SW480 (cell line): ENCODE results near the gene GALNT13.

ENCODE experiments used
- DNase-seq: peaks from one replicate; pipeline ENCODE4 v3.0.0-alpha.2; 2016; ENCODE audit warnings: low spot score

The GALNT13 gene

DNA sequence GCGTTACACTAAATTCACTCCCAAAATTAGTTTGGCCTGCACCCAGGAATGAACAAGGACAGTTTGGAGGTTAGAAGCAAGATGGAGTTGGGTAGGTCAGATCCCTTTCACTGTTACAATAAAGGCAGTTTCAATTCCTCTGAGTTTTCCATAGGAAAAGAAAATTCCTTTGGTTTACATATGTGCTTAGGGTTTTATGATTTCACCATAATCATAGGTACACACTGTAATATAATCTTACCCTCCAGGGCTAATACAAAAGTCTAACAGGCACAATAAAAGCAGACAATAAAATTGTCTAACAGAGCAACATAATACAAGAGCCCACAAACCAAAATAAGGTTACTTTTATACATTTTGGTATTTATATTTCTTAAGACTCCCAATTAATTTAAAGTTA, 435.3 kb downstream of the GALNT13 start:
- no peak for DNase-seq

- no peak for DNase-seq
Measured at GRCh38 chr2:154324601-154325000, 452.9 kb downstream of the GALNT13 start.

- no peak for DNase-seq
Measured at GRCh38 chr2:154329510-154329909, 457.8 kb downstream of the GALNT13 start.

- DNase-seq, result no peak
Measured at GRCh38 chr2:154331784-154332183, 460.1 kb downstream of the GALNT13 start.

GRCh38 chr2:154336201-154336600, 464.5 kb downstream of the GALNT13 start:
- no peak for DNase-seq

- no peak for DNase-seq
Measured at GRCh38 chr2:154338352-154338967, 466.7 kb downstream of the GALNT13 start.

DNA sequence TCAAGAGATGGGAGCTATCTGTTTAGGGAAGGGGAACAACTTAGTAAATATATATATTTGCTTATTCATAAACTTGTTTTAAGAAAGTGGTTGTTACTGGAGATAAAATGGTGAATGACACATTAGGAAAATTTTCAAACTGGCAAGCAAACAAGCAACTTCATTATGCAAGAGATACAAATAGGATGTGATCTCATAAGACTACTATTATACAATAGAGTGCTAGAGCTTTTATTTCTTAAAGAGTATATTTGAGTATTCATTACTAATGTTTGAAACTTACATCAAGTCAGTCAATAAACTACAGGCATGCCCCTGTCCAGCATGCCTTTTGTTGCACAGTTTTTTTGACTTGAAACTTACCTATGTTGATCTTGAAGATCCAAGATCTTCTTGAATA, 471.6 kb downstream of the GALNT13 start:
- no peak for DNase-seq

DNA sequence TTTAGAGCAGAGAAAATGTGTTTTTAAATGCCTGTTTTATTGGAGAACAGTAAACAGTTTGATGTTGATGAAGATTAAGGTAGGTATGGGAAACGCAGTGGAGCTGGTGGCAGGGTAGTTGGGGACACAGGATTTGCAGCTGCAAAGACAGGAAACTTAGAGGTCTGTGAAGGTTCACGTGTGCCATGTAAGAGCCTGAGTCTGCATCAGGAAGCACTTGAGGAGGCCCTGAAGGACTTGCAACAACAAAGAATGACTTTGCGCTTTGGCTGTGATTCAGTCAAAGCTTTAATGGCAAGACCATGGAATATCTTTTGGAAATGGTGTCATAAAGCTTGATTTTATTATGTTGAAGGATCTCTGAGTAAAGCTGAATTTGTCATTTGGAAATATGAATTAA, 479.2 kb downstream of the GALNT13 start:
- no peak for DNase-seq

GRCh38 chr2:154361276-154361675, 489.6 kb downstream of the GALNT13 start:
- no peak for DNase-seq

DNA sequence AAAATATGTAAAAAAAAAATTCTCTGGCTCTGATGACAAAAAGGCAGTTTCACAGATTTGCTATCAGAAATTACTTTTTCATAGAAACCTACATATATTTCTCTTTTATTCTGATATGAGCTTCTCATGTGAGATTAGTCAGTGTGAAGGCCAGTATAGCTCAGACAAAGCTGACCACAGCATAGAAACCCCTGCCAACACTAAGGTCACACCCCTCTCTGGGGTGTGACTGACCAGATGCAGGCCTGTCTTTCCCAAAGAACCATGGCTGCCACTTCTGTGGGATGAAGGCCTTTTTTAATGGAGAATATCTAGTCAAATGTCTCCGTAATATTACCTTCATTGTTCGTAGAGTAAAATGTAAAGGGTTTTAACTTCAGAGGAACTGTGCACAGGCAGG, 496.4 kb downstream of the GALNT13 start:
- DNase-seq, result no peak

- no peak for DNase-seq
Measured at GRCh38 chr2:154370873-154371272, 499.2 kb downstream of the GALNT13 start.

- DNase-seq, result no peak
Measured at GRCh38 chr2:154374416-154374815, 502.7 kb downstream of the GALNT13 start.

DNA sequence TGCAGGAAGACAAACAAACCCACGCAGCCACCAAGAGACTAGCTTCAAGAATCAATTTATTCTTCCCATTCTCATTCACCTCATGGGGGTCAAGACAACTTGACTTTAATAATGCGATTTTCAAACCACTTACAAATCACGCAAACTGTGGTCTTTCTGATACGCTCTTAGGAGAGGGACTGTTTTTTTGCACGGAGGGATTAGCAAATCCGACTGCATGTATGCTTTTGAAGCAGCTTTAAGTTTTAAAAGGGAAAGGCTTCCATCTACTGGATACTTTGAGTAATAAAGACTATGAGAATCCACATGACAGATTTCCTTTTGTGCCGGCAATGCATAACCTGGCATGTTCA, 503.8 kb downstream of the GALNT13 start:
- peak; percentile 68 for DNase-seq

DNA sequence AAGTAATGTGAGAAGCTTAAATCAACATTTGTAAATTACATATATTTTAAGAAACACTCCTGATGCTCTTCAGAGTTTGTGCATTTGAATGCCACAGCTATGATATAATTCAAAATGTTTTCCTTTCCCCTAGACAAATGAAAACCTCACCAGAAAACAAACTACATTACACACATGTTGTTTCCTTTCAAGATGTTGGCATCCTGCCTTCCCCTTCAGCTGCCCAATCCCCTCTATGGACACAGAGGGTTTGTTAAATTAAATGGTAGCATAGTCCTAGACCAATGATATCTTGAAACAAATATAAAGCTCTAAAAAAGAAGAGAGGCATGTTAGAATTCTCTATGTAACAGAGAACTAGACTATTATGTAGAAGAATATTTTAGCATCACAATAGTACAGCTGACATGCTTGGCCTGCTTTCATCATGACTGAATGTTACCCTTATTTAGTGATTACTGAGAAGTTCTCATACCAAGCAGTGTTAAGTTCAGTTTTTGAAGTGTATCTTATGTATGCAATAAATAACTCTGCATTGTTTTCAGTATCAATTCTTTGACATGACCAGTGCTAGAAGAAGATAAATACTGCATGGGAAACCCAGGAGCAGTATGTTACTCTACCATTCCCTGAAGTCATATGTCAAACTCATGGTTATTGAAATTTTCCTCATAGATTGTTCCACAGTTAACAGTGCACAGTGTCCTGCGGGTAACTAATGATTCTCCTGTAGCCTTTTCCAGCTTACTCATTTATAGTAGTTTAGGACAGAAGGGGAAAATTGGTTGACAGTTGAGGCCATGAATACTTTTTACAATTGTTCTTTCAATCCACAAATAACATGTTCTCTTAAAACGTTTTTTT, 510.4 kb downstream of the GALNT13 start:
- no peak for DNase-seq

- DNase-seq, result no peak
Measured at GRCh38 chr2:154386186-154386585, 514.5 kb downstream of the GALNT13 start.

GRCh38 chr2:154391051-154391450, 519.3 kb downstream of the GALNT13 start:
- no peak for DNase-seq

- no peak for DNase-seq
Measured at GRCh38 chr2:154392256-154392655, 520.5 kb downstream of the GALNT13 start.

GRCh38 chr2:154394600-154394999, 522.9 kb downstream of the GALNT13 start:
- DNase-seq, result no peak

GRCh38 chr2:154400563-154401290, 529.0 kb downstream of the GALNT13 start:
- no peak for DNase-seq

DNA sequence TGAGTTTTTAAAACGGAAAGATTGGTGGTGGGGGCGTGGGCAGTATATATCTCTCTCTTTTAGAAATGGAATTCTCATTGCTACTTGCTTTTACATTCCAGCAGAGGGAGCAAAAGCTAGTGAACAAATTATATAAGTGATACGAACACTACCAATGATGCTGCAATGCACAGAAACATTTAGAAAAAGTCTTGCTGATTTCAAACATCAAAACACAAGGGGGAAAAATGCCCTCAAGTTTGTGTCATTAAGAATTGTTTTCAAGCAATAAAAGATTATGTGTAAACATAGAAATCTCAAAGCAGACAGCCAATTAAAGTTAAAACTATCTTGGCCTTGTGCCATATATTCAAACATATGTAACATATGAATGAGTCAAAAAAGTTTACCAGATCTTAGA, 530.5 kb downstream of the GALNT13 start:
- DNase-seq, result peak; percentile 62

DNA sequence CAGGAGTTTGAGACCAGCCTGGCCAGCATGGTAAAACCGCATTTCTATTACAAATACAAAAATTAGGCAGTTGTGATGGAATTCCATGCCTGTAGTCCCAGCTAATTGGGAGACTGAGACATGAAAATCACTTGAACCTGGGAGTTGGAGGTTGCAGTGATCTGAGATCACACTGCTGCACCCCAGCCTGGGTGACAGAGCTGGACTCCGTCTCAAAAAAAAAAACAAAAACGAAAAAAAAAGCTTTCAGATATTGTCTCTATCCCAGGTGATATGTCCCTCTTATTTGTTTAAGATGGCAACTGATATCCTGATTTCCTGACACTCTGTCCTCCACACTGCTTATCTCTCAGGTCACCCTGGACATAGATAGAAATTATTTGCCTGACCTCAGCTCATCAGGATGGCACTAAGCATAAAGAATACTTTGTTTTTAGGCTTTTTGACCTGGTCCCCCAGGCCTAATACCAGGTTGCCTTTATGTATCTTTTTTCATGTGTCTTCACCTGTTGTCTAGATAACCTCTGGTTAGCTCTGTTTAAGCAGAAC, 531.6 kb downstream of the GALNT13 start:
- no peak for DNase-seq

GRCh38 chr2:154408786-154409185, 537.1 kb downstream of the GALNT13 start:
- no peak for DNase-seq

GRCh38 chr2:154422251-154422650, 550.5 kb downstream of the GALNT13 start:
- no peak for DNase-seq
